Measurements from ENCODE around the gene ZNF547.
"Not testable (repeated sequence)": the region's sequence is repeated elsewhere in the genome, so short reads cannot be mapped to it uniquely, and the experiment has no call there.

ZNF547 gene

DNA sequence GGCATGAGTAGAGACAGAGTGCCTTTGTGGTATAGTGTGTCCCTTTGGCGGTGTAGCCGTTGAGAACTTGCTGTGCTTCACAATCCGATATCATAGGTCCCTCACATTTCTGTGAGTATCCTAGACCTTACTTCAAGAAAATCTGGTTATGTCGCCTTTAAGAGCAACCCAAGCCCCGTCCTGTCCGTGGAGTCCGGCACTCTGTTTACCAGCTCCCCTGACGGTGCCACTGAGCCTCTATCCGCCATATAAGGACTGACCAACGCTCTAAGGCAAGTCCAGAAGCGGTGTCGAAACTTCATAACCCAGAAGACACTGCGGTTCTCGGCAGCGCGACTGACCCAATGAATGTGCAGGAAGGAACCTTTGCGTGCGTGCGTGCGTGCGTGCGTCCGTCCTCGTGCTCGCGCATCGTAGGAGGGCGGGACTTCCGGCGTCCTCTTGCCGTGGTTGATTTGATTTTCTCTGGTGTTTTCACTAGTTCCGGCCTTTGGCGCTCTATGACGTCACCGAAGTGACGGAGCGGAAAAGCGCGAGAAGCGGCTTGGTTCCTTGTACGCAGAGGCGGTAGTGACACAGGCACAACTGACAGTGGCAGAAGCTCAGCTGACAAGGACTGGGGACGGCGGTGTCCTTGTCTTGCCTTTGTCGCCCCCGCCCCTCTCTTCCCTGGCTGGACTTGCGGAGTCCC, at the start of gene ZNF547, which contains the start of gene TRAPPC2B:
Gene ZNF547, plus strand, starts transcription at position 555 of the 691 bp plus-strand sequence. CDS start 5,005 bp downstream, outside the sequence.
Gene TRAPPC2B, plus strand, starts transcription at position 555 of the 691 bp plus-strand sequence. CDS start 1,283 bp downstream, outside the sequence.
- peak; percentile 97 for DNase-seq

GRCh38 chr19:57314146-57314545, 49.2 kb upstream of the ZNF547 start:
- no peak for DNase-seq

DNA sequence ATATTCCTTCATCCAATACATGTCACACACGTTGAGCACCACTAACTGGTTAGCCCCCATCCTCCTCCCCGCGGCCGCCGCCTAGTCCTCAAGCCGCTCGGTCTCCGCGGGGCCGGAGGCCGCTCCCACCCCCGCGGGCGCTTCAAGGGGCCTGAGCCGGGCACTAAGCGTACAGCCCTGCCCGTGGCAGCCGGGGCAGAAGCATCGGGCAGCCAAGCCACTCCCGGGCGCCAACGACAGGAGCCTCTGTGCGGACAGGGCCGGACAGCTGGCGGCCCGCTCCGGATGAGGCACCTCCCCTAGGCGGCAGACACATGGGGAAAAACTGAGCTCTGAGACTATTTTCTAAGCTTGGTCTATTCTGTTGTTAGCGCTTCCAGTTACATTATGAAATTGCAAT, 45.8 kb upstream of the ZNF547 start:
- DNase-seq = no peak

- no peak for DNase-seq
These were observed 43.5 kb upstream of the ZNF547 start for GRCh38 chr19:57319869-57320179.

- peak; percentile 91 for DNase-seq
These were observed 42.9 kb upstream of the ZNF547 start, which contains the start of gene ZNF543 for GRCh38 chr19:57320180-57321084. ZNF543 (plus strand) TSS chr19:57320472; CDS start chr19:57320854, 382 bp downstream.

DNA sequence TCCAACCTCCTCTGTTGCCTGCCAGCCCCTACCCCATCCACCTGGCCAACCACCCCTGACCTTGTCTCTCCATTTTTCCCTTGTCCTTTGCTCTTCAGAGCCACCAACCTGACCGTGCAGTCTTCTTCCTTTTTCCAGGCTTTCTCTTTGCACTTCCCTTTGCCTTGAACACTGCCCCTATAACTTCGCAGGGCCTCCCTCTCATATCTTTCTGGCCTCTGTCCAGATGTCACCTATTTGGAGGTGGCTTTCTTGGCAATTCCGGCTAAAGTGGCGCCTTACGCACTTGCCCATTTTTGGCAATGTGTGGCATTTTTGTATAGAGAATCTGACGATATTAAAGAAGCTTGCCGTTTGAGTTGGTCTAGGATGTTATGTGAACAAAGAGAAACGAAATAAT, 42.2 kb upstream of the ZNF547 start:
- DNase-seq = no peak

GRCh38 chr19:57321751-57322150, 41.6 kb upstream of the ZNF547 start:
- DNase-seq = no peak

- DNase-seq = no peak
These were observed 38.4 kb upstream of the ZNF547 start for GRCh38 chr19:57324992-57325391.

DNA sequence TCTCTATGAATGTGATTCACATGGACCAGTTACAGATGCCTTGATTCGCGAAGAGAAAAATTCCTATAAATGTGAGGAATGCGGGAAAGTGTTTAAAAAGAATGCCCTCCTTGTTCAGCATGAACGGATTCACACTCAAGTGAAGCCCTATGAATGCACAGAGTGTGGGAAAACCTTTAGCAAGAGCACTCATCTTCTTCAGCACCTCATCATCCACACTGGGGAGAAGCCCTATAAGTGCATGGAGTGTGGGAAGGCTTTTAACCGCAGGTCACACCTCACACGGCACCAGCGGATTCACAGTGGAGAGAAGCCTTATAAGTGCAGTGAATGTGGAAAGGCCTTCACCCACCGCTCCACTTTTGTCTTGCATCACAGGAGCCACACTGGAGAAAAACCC, 35.4 kb upstream of the ZNF547 start:
- DNase-seq = no peak

DNA sequence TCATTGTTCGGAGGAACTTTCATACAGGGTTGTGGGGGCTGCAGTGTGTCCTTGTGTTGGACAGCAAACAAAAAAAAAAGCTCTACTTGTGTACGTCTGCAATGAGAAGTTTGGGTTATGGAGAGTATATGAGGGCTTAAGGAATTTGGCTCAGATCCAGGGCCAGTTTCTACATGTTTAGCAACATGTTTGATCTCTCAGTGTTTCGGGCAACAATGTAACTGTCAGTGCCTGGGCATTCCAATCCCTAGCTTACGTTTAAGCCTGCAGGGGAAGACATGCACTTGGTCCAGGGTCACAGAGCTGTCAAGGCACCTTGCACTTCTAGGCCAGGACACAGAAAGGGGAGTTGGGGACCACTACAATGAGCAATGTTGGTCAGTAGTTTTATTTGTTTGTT, 29.2 kb upstream of the ZNF547 start:
- no peak for DNase-seq

- DNase-seq = no peak
These were observed 24.5 kb upstream of the ZNF547 start for GRCh38 chr19:57338877-57339276.

DNA sequence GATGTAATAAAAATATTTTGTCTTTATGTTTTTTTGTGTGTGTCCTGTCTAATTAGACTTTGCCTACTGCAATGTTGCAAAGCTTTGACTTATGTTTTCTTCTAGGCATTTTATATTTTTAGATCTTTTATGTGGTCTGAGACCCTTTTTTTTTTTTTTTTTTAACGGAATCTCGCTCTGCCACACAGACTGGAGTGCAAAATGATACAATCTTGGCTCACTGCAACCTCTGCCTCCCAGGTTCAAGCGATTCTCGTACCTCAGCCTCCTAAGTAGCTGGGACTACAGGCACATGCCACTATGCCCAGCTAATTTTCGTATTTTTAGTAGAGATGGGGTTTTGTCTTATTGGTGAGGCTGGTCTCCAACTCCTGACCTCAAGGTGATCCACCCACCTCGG, 20.8 kb upstream of the ZNF547 start:
- no peak for DNase-seq

GRCh38 chr19:57348136-57348535, 15.2 kb upstream of the ZNF547 start:
- no peak for DNase-seq

GRCh38 chr19:57350877-57351805, 12.2 kb upstream of the ZNF547 start, which contains the start of gene ZNF304:
ZNF304 (plus strand) TSS chr19:57351271; CDS start chr19:57351665, 394 bp downstream.
- peak; percentile 76 for DNase-seq

DNA sequence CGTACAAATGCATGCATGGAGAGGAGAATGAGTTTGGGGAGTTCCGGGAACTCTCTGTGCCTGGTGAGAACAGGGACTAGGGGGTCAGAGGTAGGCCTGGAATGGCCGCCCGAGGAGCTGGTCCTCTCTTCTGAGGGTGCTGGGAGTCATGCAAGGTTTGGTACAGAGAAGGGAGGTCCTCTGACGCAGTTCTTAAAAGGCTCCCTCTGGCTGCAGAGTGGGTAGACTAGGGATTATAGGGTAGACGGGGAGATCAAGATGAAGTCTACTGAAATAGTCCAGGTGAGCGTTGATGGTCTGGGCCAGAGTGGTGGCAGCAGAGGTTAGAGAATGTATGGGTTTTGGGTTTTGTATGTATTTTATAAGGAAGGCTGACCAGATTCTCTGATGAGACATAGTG, 11.5 kb upstream of the ZNF547 start:
- no peak for DNase-seq

GRCh38 chr19:57355916-57356315, 7.4 kb upstream of the ZNF547 start:
- DNase-seq = no peak

GRCh38 chr19:57357406-57357805, 5.9 kb upstream of the ZNF547 start:
- DNase-seq = no peak

- no peak for DNase-seq
These were observed 4.1 kb upstream of the ZNF547 start for GRCh38 chr19:57359300-57359699.

DNA sequence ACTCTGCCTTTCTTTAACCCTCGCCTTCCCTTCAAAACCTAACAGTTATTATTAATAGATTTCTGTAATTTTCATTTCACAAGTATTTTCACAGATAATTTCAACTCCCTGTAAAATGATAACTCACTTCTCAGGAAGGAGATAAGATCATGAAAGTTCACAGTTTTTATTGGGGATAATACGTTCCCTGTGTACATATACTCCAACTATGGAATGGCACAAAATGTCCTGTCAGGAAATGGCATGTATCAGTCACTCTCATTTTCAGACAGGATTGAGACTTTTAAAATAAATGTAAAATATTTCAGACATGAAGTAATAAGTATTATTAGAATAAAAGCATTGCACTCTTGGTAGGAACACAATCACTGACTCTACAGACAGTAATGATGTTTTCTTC, 932 bp upstream of the ZNF547 start:
- DNase-seq = no peak

DNA sequence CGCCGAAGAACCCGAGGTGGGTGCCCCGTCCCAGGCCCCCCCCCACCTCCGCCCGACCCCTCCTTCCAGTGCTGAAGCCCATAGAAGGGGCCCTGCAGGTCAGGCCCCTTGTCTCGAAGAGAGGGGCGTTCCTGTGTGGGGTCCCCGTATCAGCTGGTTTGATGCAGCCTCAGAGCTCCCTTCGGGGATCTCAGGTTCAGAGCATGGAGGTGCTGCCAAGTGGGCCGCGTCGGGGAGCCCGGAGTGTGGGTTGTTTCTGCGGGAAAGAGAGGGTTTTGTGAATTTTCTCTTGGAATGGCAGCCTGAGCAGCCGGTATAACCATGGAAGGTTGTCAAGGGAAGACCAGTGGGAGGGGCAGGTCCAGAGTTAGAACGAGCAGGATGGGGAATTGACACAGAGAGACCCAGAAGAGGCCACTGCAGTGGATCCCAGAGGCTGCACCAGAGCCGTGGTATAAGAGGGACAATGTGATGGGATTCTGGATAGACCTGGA, 384 bp downstream of the ZNF547 start:
- DNase-seq = no peak

DNA sequence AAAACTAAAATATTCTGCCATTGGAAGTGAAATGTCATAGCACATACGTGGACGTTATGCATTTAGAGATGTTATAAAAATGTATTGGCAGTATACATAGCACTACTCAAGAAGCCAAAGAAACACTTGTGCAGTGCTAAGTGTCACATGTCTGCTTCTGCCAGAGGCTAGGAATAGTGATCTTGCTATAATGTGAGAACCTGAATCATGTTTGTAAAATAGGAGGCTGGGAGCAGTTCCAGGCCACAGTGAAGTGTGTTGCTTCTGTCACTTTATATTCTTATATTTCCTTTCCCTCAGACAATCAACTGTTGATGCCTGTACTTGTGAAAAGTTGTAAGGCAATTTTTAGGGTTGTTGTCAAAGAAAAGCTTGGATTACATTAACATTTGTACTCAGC, 3.4 kb downstream of the ZNF547 start:
- no peak for DNase-seq

DNA sequence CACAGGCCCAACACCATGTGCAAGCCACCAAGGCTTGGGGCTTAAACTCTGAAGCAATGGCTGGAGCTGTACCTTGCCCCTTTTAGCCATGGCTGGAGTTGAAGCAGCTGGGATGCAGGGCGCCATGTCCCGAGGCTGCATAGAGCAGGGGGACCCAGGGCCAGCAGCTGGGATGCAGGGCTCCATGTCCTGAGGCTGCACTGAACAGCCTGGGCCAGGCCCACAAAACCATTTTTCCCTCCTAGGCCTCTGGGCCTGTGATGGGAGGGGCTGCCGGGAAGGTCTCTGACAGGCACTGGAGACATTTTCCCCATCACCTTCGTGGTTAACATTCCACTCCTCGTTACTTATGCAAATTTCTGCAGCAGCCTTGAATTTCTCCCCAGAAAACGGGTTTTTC, 10.8 kb downstream of the ZNF547 start:
- DNase-seq = no peak

DNA sequence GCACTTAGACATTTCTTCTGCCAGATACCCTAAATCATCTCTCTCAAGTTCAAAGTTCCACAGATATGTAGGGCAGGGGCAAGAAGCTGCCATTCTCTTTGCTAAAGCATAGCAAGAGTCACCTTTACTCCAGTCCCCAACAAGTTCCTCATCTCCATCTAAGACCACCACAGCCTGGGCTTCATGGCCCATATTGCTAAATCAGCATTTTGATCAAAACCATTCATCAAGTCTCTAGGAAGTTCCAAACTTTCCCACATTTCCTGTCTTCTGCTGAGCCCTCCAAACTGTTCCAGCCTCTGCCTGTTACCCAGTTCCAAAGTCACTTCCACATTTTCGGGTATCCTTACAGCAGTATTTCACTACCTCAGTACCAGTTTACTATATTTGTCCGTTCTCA, 11.3 kb downstream of the ZNF547 start:
- not testable (repeated sequence) for DNase-seq

Measured in activated CD4-positive, CD25-positive, alpha-beta regulatory T cell treated with anti-CD3 and anti-CD28 coated beads, Interleukin-2, amount 50 U/mL, for 72 hours (primary cell).